Colonic mucosa (tissue), 4 donors: Measurements from ENCODE around the gene SAMD4B. TPM values are rescaled to one million over a fixed set of nuclear protein-coding genes. Genes with fewer than 3 reads are reported as not detected.

Source experiments
- DNase-seq: peaks from one replicate; pipeline ENCODE4 v3.0.0-alpha.2; 2020
- H3K27ac ChIP-seq: fragments of 200-600 bp; one replicate; pipeline ENCODE4 v1.8.0; 2021
- H3K27me3 ChIP-seq: fragments of 200-600 bp; one replicate; pipeline ENCODE4 v1.8.0; 2021
- H3K36me3 ChIP-seq: fragments of 200-600 bp; one replicate; pipeline ENCODE4 v1.8.0; 2021
- H3K4me1 ChIP-seq: fragments of 200-600 bp; one replicate; pipeline ENCODE4 v1.8.0; 2021; ENCODE audit warnings: mild to moderate bottlenecking
- H3K4me3 ChIP-seq: fragments of 200-600 bp; one replicate; pipeline ENCODE4 v1.8.0; 2021
- H3K9ac ChIP-seq, 2 donors: one replicate each; pipeline ENCODE4 v1.7.0; 2013; ENCODE audit warnings: control low read depth in 2 of 2, low read depth in 2 of 2, low read length in 2 of 2
- H3K9me3 ChIP-seq: fragments of 200-600 bp; one replicate; pipeline ENCODE4 v1.8.0; 2021
- intact Hi-C: fragments of 100-400 bp; cut with DNase I; formaldehyde crosslinking; loops from one replicate; pipeline ENCODE4 v1.14.1; 2022
- total RNA-seq, 2 donors: library from RNA; stranded (reverse); fragmentation: NEBNext Ultra II Directional in 1 of 2; extraction: Animal tissue kit (Norgen Biotek cat#: 25700) in 1 of 2; gene quantifications; one replicate each; pipeline ENCODE4 v1.2.1, GENCODE V29; 2021
- TF ChIP-seq, protein P1 (sequence below): fragments of 200-600 bp; IDR thresholded peaks from one replicate; pipeline ENCODE4 v1.8.0; 2022; ENCODE audit warnings: antibody characterized with exemption, mild to moderate bottlenecking
- donor health status: healthy.
- donor health status: DM: no; HTN: no; CAD: no.
- donor health status: DM: no; HTN: no; CAD: no.

Gene SAMD4B
- total RNA-seq, 2 donors from 2014 or later = 63.9 to 73.7 TPM

DNA sequence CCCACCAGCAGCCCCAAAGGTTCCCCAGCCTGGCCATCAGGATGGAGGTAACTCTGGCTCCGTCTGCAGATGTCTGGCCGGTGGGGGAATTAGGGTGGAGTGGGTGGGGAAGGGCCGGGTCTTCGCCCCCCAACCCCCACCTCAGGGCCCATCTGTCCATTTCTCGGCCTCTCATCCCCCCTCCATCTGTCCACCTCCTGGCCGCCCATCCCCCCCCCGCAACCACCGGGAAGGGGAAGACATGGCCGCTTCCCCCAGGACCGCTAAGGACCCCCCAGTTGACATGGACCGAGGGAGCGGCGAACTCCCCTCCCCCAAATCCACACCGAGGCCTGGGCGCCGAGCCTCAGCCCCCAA lies 22.4 kb upstream of the SAMD4B start:
- H3K27ac ChIP-seq = no peak overlapping the region
- H3K4me1 ChIP-seq = no peaks in the 10 kb centered on the region
- DNase-seq = no peak
- TF ChIP-seq, protein P1, sequence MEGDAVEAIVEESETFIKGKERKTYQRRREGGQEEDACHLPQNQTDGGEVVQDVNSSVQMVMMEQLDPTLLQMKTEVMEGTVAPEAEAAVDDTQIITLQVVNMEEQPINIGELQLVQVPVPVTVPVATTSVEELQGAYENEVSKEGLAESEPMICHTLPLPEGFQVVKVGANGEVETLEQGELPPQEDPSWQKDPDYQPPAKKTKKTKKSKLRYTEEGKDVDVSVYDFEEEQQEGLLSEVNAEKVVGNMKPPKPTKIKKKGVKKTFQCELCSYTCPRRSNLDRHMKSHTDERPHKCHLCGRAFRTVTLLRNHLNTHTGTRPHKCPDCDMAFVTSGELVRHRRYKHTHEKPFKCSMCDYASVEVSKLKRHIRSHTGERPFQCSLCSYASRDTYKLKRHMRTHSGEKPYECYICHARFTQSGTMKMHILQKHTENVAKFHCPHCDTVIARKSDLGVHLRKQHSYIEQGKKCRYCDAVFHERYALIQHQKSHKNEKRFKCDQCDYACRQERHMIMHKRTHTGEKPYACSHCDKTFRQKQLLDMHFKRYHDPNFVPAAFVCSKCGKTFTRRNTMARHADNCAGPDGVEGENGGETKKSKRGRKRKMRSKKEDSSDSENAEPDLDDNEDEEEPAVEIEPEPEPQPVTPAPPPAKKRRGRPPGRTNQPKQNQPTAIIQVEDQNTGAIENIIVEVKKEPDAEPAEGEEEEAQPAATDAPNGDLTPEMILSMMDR = no peak
- no peaks in the 10 kb centered on the region for H3K27me3 ChIP-seq
- H3K9ac ChIP-seq = peak overlapping the region in 1 of 2 donors; percentile 63
- intact Hi-C loops = no loop called here
- H3K36me3 ChIP-seq = no peaks in the 10 kb centered on the region
- peak overlapping the region; percentile 31 for H3K4me3 ChIP-seq
- H3K9me3 ChIP-seq = no peaks in the 10 kb centered on the region

DNA sequence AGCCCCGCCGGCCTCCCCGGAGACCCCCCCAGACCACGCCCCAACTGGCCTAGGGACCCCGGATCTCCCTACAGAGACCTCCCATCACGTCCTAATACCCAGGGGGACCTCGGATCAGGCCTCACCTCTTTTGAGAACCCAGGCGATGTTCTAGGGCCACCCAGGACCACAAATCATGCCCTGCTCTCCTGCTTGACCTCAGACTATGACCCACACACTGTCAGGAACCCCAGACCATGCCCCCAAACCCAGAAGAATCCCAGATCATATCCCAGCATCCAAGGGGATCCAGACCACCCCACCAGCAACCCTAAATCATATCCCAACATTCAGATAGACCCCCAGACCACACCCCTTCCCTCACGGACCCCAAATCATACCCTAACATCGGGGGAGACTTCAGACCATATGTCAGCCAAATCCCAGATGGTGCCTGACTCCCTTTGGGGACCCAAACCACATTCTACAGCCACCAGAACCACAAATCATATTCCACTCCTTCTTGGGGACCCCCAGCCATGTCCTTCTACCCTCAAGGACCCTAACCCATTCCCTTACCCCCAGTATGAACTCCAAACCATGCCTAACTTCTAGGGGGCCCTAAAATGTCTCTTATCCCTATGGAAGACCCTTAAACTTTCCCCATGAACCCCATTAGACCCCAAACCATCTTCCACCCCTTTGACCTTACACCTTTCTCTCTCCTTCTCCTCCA lies 20.9 kb upstream of the SAMD4B start:
- H3K4me1 ChIP-seq = no peaks in the 10 kb centered on the region
- no peak for DNase-seq
- no peak overlapping the region for H3K4me3 ChIP-seq
- H3K9me3 ChIP-seq = no peaks in the 10 kb centered on the region
- intact Hi-C loops = no loop called here
- no peak overlapping the region for H3K9ac ChIP-seq
- no peaks in the 10 kb centered on the region for H3K27me3 ChIP-seq
- H3K27ac ChIP-seq = no peak overlapping the region
- H3K36me3 ChIP-seq = no peaks in the 10 kb centered on the region
- TF ChIP-seq, protein P1 = no peak

DNA sequence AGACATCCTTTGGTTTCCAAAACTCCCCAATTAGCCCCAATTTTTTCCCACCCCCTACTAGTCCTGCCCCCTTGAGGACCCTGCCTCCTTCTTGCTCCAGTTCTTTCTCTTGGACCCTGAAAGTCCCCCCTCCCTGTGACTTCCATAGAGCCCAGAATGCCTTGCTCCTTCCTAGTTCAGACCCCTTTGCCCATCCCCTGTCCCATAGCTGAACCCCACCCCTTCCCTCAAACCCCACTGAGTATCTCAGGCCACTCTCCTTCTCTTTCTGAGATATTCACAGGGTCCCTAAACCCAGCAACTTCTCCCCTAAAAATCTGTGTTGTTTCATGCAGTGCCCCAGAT lies 20.4 kb upstream of the SAMD4B start:
- H3K27ac ChIP-seq = no peak overlapping the region
- intact Hi-C loops = no loop called here
- H3K9ac ChIP-seq = no peak overlapping the region
- no peak overlapping the region for H3K4me3 ChIP-seq
- TF ChIP-seq, protein P1 = no peak
- no peaks in the 10 kb centered on the region for H3K9me3 ChIP-seq
- no peaks in the 10 kb centered on the region for H3K36me3 ChIP-seq
- no peaks in the 10 kb centered on the region for H3K27me3 ChIP-seq
- no peak for DNase-seq
- H3K4me1 ChIP-seq = no peaks in the 10 kb centered on the region

DNA sequence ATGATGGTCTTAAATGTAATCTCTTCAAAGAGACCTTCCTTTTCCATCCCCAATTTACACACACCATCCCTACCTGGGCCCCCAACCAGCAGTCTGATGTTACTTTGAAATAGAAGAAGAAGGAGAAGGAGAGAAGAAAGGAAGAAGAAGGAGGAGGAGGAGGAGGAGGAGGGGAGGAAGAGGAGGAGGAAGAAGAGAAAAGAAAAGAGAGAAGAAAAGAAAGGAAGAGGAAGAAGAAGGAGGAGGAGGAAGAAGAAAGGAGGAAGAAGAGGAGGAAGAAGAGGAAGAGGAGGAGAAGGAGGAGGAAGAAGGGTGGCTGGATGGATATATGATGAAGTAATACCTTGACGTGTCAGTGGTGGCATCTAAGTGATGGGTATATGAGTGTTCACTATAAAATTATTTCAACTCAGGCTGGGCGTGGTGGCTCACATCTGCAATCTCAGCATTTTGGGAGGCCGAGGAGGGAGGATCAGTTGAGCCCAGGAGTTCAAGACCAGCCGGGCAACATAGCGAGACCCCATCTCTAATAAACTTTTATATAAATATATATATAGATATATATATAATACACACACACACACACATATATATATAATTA lies 17.9 kb upstream of the SAMD4B start:
- no peak for DNase-seq
- TF ChIP-seq, protein P1 = no peak
- H3K27ac ChIP-seq = no peak overlapping the region
- H3K27me3 ChIP-seq = no peaks in the 10 kb centered on the region
- H3K9ac ChIP-seq = no peak overlapping the region
- intact Hi-C loops = no loop called here
- H3K4me1 ChIP-seq = no peaks in the 10 kb centered on the region
- H3K9me3 ChIP-seq = no peaks in the 10 kb centered on the region
- H3K36me3 ChIP-seq = no peaks in the 10 kb centered on the region
- no peak overlapping the region for H3K4me3 ChIP-seq

DNA sequence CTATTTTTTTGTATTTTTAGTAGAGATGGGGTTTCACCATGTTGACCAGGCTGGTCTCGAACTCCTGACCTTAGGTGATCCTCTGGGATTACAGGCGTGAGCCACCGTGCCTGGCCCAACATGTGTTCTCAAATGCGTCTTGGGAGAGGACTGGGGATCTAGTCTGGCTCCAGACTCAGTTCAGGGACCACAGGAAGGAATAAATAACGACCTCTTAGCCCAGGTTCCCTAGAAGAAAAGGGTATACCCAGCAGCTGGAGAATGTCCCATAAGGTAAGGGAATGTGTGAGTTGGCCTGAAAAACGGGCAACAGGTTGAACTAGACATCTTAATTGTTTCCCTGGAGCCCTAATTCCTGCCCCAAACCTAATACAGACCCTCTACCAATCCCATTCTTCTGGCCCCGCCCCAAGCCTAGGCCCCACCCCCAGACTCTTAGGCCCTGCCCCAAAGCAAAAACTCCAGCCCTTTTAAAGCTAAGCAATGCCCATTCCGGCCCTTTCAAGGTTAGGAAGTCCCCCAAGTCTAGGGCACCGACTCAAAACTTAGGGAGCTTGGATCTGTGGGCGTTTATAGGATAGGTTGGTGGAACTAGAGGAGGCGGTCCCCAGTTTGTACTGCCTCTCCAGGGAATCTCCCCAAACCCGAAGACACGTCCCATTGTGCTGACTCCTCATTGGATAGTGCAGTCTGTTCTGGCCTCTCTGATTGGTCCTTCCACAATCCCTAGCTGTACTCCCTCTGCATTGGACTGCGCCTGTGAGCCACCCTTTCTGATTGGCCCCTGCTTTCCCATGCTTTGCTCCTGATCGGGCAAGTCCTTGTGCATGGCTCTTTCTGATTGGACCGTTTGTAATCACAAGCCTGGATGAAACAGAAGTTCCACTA lies 16.2 kb upstream of the SAMD4B start:
- Histone ChIP-seq H3K9me3 (no peaks in the 10 kb centered on the region), H3K4me1 (no peaks in the 10 kb centered on the region), H3K4me3 (no peak overlapping the region), H3K9ac (no peak overlapping the region), H3K27me3 (no peaks in the 10 kb centered on the region), H3K36me3 (no peaks in the 10 kb centered on the region), H3K27ac (no peak overlapping the region)
- DNase-seq = no peak
- TF ChIP-seq, protein P1 = no peak
- intact Hi-C loops = loop anchor here (5.0 kb wide), 2 partner anchors 114 to 204 kb away; no protein-coding TSS in a partner anchor
